Measurements from ENCODE around the gene PIK3R5. TPM values are rescaled to one million over a fixed set of nuclear protein-coding genes. Genes with fewer than 3 reads are reported as not detected.
"Not testable (repeated sequence)": the region's sequence is repeated elsewhere in the genome, so short reads cannot be mapped to it uniquely, and the experiment has no call there.

PIK3R5 gene
- total RNA-seq, 1 experiment from 2014 or later, result not detected

DNA sequence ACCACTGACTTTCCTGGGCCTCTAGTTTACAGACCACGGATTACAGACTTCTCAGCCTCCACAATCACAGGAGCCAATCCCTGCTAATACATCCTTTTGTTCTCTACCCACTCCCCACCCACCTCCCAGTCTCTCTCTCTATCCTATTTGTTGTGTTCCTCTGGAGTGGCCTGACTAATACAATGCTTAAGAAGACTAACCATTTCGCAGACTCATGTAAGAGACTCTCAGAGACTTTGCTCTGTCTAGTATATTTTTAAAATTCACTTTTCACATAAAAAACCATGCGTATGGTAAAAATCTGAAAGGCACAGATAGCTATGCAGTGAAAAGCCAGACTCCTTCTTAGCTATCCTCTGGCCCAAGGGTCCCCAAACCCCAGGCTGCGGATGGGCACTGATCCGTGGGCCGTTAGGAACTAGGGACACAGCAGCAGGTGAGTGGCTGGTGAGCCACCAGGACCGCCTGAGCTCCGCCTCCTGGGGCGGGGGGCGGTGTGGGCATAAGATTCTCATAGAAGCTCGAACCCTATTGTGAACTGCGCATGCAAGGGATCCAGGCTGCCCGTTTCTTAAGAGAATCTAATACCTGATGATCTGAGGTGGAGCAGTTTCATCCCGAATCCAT, 105.6 kb downstream of the PIK3R5 start:
- CTCF ChIA-PET, result no interaction called here
- Mint-ChIP-seq H3K27me3 (ENCODE audit: unreplicated experiment) (peaks cover 62% of the 10 kb centered on the region), H3K4me1 (ENCODE audit: low read depth, unreplicated experiment) (no peaks in the 10 kb centered on the region), H3K27ac (ENCODE audit: unreplicated experiment) (no peak overlapping the region), H3K9me3 (ENCODE audit: low read depth, unreplicated experiment) (no peaks in the 10 kb centered on the region), H3K36me3 (ENCODE audit: insufficient read depth, unreplicated experiment) (no peaks in the 10 kb centered on the region), H3K4me3 (ENCODE audit: low read depth, unreplicated experiment) (no peak overlapping the region)
- intact Hi-C loops (cut with micrococcal nuclease; ENCODE audit: unreplicated experiment), result no loop called here
- no peak for DNase-seq
- no TSS peak for BruUV-seq (replicated peaks)
- TF ChIP-seq, protein P1, sequence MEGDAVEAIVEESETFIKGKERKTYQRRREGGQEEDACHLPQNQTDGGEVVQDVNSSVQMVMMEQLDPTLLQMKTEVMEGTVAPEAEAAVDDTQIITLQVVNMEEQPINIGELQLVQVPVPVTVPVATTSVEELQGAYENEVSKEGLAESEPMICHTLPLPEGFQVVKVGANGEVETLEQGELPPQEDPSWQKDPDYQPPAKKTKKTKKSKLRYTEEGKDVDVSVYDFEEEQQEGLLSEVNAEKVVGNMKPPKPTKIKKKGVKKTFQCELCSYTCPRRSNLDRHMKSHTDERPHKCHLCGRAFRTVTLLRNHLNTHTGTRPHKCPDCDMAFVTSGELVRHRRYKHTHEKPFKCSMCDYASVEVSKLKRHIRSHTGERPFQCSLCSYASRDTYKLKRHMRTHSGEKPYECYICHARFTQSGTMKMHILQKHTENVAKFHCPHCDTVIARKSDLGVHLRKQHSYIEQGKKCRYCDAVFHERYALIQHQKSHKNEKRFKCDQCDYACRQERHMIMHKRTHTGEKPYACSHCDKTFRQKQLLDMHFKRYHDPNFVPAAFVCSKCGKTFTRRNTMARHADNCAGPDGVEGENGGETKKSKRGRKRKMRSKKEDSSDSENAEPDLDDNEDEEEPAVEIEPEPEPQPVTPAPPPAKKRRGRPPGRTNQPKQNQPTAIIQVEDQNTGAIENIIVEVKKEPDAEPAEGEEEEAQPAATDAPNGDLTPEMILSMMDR (IDR thresholded peaks at IDR 0.05; ENCODE audit: unreplicated experiment), result no peak

DNA sequence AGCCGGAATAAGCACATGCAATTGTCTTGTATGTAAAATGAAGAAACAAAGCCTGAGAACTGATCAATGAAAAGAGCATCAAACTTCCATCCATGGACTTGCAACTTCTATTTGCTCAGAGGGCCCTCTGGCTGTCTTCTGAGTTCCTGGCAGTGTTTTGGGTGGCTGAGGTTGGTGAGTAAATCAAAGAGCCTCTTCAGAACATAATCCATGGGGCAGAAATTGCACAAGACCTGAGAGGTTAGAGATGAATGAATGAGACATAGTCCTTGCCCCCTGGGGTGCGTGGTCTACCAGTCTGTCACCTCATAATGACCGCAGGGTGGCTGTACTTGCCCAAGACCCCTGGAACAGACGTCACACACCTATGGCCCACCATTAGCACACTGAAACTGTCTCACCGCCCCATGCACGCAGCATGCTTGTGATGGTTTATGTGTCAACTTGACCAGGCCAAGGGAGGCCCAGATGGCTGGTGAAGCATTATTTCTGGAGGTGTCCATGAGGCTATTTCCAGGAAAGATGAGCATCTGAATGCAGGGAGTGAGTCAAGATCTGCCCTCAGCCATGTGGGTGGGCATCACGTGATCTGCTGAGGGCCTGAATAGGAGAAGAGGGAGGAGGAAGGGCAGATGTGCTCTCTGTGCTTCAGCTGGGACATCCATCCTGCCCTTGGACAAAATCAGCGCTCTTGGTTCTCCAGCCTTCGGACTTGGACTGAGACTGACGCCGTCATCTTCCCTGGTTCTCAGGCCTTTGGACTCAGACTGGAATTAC, 106.3 kb downstream of the PIK3R5 start:
- DNase-seq, result no peak
- Mint-ChIP-seq H3K4me3 (ENCODE audit: low read depth, unreplicated experiment) (no peak overlapping the region), H3K27me3 (ENCODE audit: unreplicated experiment) (peaks cover 55% of the 10 kb centered on the region), H3K4me1 (ENCODE audit: low read depth, unreplicated experiment) (no peaks in the 10 kb centered on the region), H3K9me3 (ENCODE audit: low read depth, unreplicated experiment) (no peaks in the 10 kb centered on the region), H3K36me3 (ENCODE audit: insufficient read depth, unreplicated experiment) (no peaks in the 10 kb centered on the region), H3K27ac (ENCODE audit: unreplicated experiment) (no peak overlapping the region)
- no TSS peak for BruUV-seq (replicated peaks)
- intact Hi-C loops (cut with micrococcal nuclease; ENCODE audit: unreplicated experiment), result no loop called here
- TF ChIP-seq, protein P1 (IDR thresholded peaks at IDR 0.05; ENCODE audit: unreplicated experiment), result no peak
- CTCF ChIA-PET, result no interaction called here

DNA sequence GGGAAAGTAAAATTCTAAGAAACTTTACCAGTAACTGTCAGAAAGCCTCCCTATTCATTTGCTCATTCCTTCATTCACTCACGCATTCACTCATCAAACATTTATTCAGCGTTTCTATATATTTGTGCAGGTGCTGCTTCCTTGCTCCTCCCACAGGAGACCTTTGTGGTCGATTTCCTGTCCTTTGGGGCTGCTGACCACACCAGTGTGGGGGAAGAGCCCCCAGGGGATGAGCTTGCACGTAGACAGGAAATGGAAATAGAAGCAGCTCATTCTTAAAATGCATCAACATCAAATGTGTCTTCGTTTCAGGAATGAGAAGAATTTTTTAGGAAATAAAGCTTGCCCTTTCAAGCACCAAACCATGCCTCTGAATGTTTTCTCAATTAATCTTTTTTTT, 107.6 kb downstream of the PIK3R5 start:
- H3K27me3 Mint-ChIP-seq (ENCODE audit: unreplicated experiment), result peaks cover 49% of the 10 kb centered on the region
- BruUV-seq (replicated peaks), result no TSS peak
- H3K4me1 Mint-ChIP-seq (ENCODE audit: low read depth, unreplicated experiment), result no peaks in the 10 kb centered on the region
- H3K27ac Mint-ChIP-seq (ENCODE audit: unreplicated experiment), result no peak overlapping the region
- TF ChIP-seq, protein P1 (IDR thresholded peaks at IDR 0.05; ENCODE audit: unreplicated experiment), result no peak
- no peak overlapping the region for H3K4me3 Mint-ChIP-seq (ENCODE audit: low read depth, unreplicated experiment)
- CTCF ChIA-PET, result interaction anchor here (0.7 kb wide), 1 partner anchor 8 kb away, joined by 6 read pairs; no protein-coding TSS in a partner anchor
- intact Hi-C loops (cut with micrococcal nuclease; ENCODE audit: unreplicated experiment), result no loop called here
- DNase-seq, result no peak
- H3K36me3 Mint-ChIP-seq (ENCODE audit: insufficient read depth, unreplicated experiment), result no peaks in the 10 kb centered on the region
- H3K9me3 Mint-ChIP-seq (ENCODE audit: low read depth, unreplicated experiment), result no peaks in the 10 kb centered on the region

DNA sequence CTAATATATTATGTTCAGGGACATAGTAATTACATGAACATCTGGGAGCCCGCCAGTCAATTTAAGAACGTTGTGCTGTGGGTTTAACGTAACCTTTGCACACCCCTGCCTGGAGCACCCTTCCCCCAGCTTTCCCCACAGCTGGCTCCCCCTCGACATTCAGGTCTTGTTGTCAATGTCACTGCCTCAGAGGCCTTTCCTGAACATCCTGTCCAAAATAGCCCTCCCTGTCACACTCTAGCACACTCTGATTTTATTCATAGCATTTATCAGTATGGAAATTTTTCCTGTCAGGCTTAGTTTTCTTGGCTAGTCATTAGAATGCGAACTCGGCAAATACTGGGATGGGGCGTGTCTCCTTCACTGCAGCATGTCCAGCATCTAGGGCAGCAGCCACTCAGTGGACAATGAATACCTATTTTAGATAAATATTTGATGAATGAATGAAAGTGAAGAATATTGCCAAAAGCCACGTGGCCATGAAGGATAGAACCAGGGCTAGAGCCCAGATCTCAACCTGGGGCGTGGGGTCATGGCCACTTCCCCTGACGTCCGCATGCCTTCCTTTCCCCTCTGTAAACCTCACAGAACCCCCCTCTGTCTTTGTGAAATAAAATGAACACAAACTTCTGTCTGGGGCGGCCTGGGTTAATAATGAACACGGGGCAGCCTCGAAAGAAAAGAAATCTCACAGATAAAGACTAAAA, 108.5 kb downstream of the PIK3R5 start:
- TF ChIP-seq, protein P1 (IDR thresholded peaks at IDR 0.05; ENCODE audit: unreplicated experiment), result no peak
- H3K27ac Mint-ChIP-seq (ENCODE audit: unreplicated experiment), result no peak overlapping the region
- H3K9me3 Mint-ChIP-seq (ENCODE audit: low read depth, unreplicated experiment), result no peaks in the 10 kb centered on the region

DNA sequence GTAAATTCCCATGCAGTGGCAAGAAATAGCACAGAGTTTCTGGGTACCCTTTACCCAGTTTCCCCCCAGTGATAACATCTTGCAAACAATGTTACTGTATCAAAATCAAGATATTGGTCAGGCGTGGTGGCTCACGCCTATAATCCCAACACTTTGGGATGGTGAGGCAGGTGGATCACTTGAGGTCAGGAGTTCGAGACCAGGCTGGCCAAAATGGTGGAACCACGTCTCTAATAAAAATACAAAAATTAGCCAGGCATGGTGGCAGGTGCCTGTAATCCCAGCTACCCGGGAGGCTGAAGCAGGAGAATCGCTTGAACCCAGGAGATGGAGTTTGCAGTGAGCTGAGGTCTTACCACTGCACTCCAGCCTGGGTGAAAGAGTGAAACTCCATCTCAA, 109.3 kb downstream of the PIK3R5 start:
- H3K9me3 Mint-ChIP-seq (ENCODE audit: low read depth, unreplicated experiment); CTCF ChIA-PET; H3K4me1 Mint-ChIP-seq (ENCODE audit: low read depth, unreplicated experiment); intact Hi-C loops (cut with micrococcal nuclease; ENCODE audit: unreplicated experiment); H3K27ac Mint-ChIP-seq (ENCODE audit: unreplicated experiment); DNase-seq; BruUV-seq (replicated peaks); H3K4me3 Mint-ChIP-seq (ENCODE audit: low read depth, unreplicated experiment); H3K36me3 Mint-ChIP-seq (ENCODE audit: insufficient read depth, unreplicated experiment): not testable (repeated sequence)
- H3K27me3 Mint-ChIP-seq (ENCODE audit: unreplicated experiment), result peaks cover 40% of the 10 kb centered on the region

More for the DNA sequence above, 108.5 kb downstream of the PIK3R5 start:
- no peak overlapping the region for H3K4me3 Mint-ChIP-seq (ENCODE audit: low read depth, unreplicated experiment)
- H3K27me3 Mint-ChIP-seq (ENCODE audit: unreplicated experiment), result peaks cover 45% of the 10 kb centered on the region
- no peak for DNase-seq
- no peaks in the 10 kb centered on the region for H3K4me1 Mint-ChIP-seq (ENCODE audit: low read depth, unreplicated experiment)
- BruUV-seq (replicated peaks), result no TSS peak
- CTCF ChIA-PET, result interaction anchor here (0.7 kb wide), 1 partner anchor 9 kb away, joined by 6 read pairs; no protein-coding TSS in a partner anchor
- intact Hi-C loops (cut with micrococcal nuclease; ENCODE audit: unreplicated experiment), result no loop called here
- H3K36me3 Mint-ChIP-seq (ENCODE audit: insufficient read depth, unreplicated experiment), result no peaks in the 10 kb centered on the region

Data from Calu3 (cell line).